Lower leg skin (tissue), 4 donors: ENCODE measurements around the gene ARGLU1. TPM values are rescaled to one million over a fixed set of nuclear protein-coding genes. Genes with fewer than 3 reads are reported as not detected.

Experiments used
- DNase-seq, 2 donors: peaks; one replicate each; pipeline ENCODE4 v3.0.0-alpha.2; 2019; ENCODE audit warnings: low spot score in 2 of 2
- H3K4me3 ChIP-seq: fragments of 200-600 bp; sonication (generic); 2 replicates; pipeline ENCODE4 v1.5.1; 2017; ENCODE audit warnings: mild to moderate bottlenecking, low read depth; ENCODE audit not compliant: poor library complexity, severe bottlenecking
- CTCF ChIP-seq, 3 donors: fragments of 450-650 bp; IDR thresholded peaks; one replicate each; pipeline ENCODE4 v1.5.1; 2016; ENCODE audit warnings: antibody characterized with exemption in 3 of 3, mild to moderate bottlenecking in 3 of 3, moderate library complexity in 2 of 3
- POLR2A ChIP-seq, 2 donors: fragments of 450-650 bp; IDR thresholded peaks; one replicate each; pipeline ENCODE4 v1.6.1; 2016 to 2017; ENCODE audit warnings: antibody characterized with exemption in 2 of 2, mild to moderate bottlenecking in 1 of 2, moderate library complexity in 1 of 2
- WGBS, 2 donors: methylation state at CpG; one replicate each; pipeline ENCODE4 v1.1.5; 2018; 5-methylcytosine and 5-hydroxymethylcytosine counted together
- intact Hi-C: fragments of 100-400 bp; cut with DNase I; formaldehyde crosslinking; loops from one replicate; pipeline ENCODE4 v1.15.0; 2023; ENCODE audit warnings: low total_unique reads
- total RNA-seq, 4 donors: library from RNA; depleted of rRNA; stranded (reverse); fragments of >200 nt; gene quantifications; one replicate each; pipeline ENCODE4 v1.1.0, GENCODE V29; 2016

Gene ARGLU1
- total RNA-seq, 4 donors from 2014 or later: 44.7 to 73.0 (median 48.4) TPM

- TF ChIP-seq POLR2A (IDR thresholded peaks at IDR 0.05): no peak
- no peak for TF ChIP-seq CTCF (IDR thresholded peaks at IDR 0.05)
- DNase-seq: no peak
- WGBS, 2 donors: 89 to 96% methylated on average over 15 of the region's 15 CpGs
- intact Hi-C loops: no loop called here
- H3K4me3 ChIP-seq: no peak overlapping the region
Measured at GRCh38 chr13:106514928-106515634, 52.9 kb downstream of the ARGLU1 start.

- intact Hi-C loops: no loop called here
- TF ChIP-seq POLR2A (IDR thresholded peaks at IDR 0.05) (no peak), CTCF (IDR thresholded peaks at IDR 0.05) (no peak)
- WGBS, 2 donors: 41 to 44% methylated on average over 8 of the region's 8 CpGs
- H3K4me3 ChIP-seq: no peak overlapping the region
- DNase-seq: no peak
Measured at GRCh38 chr13:106513025-106513983, 54.6 kb downstream of the ARGLU1 start.

GRCh38 chr13:106507560-106508274 lies 60.2 kb downstream of the ARGLU1 start:
- DNase-seq: no peak
- intact Hi-C loops: no loop called here
- H3K4me3 ChIP-seq: no peak overlapping the region
- WGBS, 2 donors: 65 to 71% methylated on average over 11 of the region's 11 CpGs
- no peak for TF ChIP-seq POLR2A (IDR thresholded peaks at IDR 0.05)
- no peak for TF ChIP-seq CTCF (IDR thresholded peaks at IDR 0.05)

- DNase-seq: no peak
- intact Hi-C loops: no loop called here
- WGBS, 2 donors: 71 to 78% methylated on average over 2 of the region's 2 CpGs
- no peak for TF ChIP-seq CTCF (IDR thresholded peaks at IDR 0.05)
- TF ChIP-seq POLR2A (IDR thresholded peaks at IDR 0.05): no peak
- H3K4me3 ChIP-seq: no peak overlapping the region
Measured at GRCh38 chr13:106506286-106506685, 61.7 kb downstream of the ARGLU1 start.

GRCh38 chr13:106505732-106506131 lies 62.2 kb downstream of the ARGLU1 start:
- DNase-seq: no peak
- intact Hi-C loops: no loop called here
- no peak overlapping the region for H3K4me3 ChIP-seq
- 92 to 96% methylated on average over 4 of the region's 4 CpGs for WGBS, 2 donors
- TF ChIP-seq CTCF (IDR thresholded peaks at IDR 0.05): no peak
- no peak for TF ChIP-seq POLR2A (IDR thresholded peaks at IDR 0.05)
